Transverse colon (tissue), 4 donors: ENCODE results near the gene PPP1R9A.

Experiments
- CTCF ChIP-seq, 5 experiments: fragments of 200-600 bp in 3 of 5; fragments of 450-650 bp in 2 of 5; sonication (generic) in 3 of 5; IDR thresholded peaks; 1 replicate in 2 of 5; 2 replicates in 3 of 5; pipeline ENCODE4 v1.5.1; 2016 to 2017; ENCODE audit warnings: antibody characterized with exemption in 5 of 5, inconsistent platforms in 3 of 5, mild to moderate bottlenecking in 2 of 5, moderate library complexity in 1 of 5
- EP300 ChIP-seq: sonication (generic); formaldehyde crosslinking; IDR thresholded peaks from one replicate; pipeline ENCODE4 v1.6.1; 2017; ENCODE audit warnings: antibody characterized with exemption, low read depth
- POLR2A ChIP-seq: fragments of 450-650 bp; IDR thresholded peaks from one replicate; pipeline ENCODE4 v1.6.1; 2016; ENCODE audit warnings: antibody characterized with exemption, mild to moderate bottlenecking, moderate library complexity
- POLR2AphosphoS5 ChIP-seq, 3 donors: sonication (generic); formaldehyde crosslinking; IDR thresholded peaks; one replicate each; pipeline ENCODE4 v1.6.1; 2016; ENCODE audit warnings: antibody characterized with exemption in 3 of 3

DNA sequence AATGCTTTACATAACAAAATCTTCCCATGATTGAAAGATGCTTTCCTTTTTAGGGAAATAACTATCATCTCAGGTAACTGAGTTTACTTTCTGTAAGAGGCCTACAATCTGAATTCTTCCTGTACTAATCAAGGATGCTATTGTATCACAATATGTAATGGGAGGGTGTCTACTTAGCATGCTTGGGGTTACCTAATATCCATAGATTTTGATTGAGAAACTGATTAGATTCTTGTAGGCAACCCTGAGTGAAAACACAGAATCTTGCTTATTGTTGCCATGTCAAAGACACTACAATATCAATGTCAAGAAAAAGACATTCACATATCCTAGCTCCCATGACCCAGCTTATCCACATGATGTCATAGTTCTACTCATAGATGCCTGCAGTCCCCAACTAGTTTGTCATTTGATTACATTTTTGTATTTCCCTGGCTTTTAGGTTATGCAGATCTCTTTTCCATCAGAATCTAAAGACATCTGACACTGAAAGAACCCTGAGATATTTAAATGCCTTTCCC lies 354.6 kb downstream of the PPP1R9A start:
- TF ChIP-seq CTCF (IDR thresholded peaks at IDR 0.05) (no peak), POLR2A (no peak), POLR2AphosphoS5 (IDR thresholded peaks at IDR 0.05) (no peak), EP300 (no peak)
